HepG2 (cell line): Measurements from ENCODE around the gene C1orf50. TPM values are rescaled to one million over a fixed set of nuclear protein-coding genes. Genes with fewer than 3 reads are reported as not detected.

Experiments used
- AGO2 ChIP-seq: fragments of 200-400 bp; formaldehyde crosslinking; optimal IDR thresholded peaks from 2 replicates; pipeline ENCODE3; 2017; ENCODE audit warnings: mild to moderate bottlenecking, low read depth, low read length, moderate library complexity
- HDAC2 ChIP-seq: sonication (generic); formaldehyde crosslinking; IDR thresholded peaks from 2 replicates; pipeline ENCODE4 v1.4.0; 2020; ENCODE audit warnings: missing genetic modification reagents
- MAZ ChIP-seq, 2 experiments: sonication (generic) in 1 of 2; formaldehyde crosslinking in 1 of 2; IDR thresholded peaks; 2 replicates each; pipeline versions ENCODE4 v1.5.0 to v1.6.1; 2012 to 2020; ENCODE audit warnings: low read depth in 2 of 2, mild to moderate bottlenecking in 2 of 2, borderline replicate concordance in 1 of 2, improper control_type of control experiment in 1 of 2, low read length in 1 of 2, missing genetic modification reagents in 1 of 2, moderate library complexity in 1 of 2
- NONO ChIP-seq, 2 experiments: fragments of 450-650 bp in 1 of 2; sonication (generic) in 1 of 2; formaldehyde crosslinking in 1 of 2; IDR thresholded peaks in 1 of 2; conservative IDR thresholded peaks in 1 of 2; 2 replicates each; pipeline versions ENCODE4 v1.6.1 to v1.8.0; 2017 to 2022; ENCODE audit warnings: mild to moderate bottlenecking in 1 of 2, missing genetic modification reagents in 1 of 2, moderate library complexity in 1 of 2
- SP5 ChIP-seq: IDR thresholded peaks from 2 replicates; pipeline ENCODE4 v1.6.1; 2016; ENCODE audit warnings: low read depth, borderline replicate concordance
- TSC22D2 ChIP-seq: sonication (generic); formaldehyde crosslinking; IDR thresholded peaks from 2 replicates; pipeline ENCODE4 v1.5.1; 2020; ENCODE audit warnings: missing genetic modification reagents, mild to moderate bottlenecking, borderline replicate concordance
- ZNF235 ChIP-seq: sonication (generic); formaldehyde crosslinking; IDR thresholded peaks from 2 replicates; pipeline ENCODE4 v1.8.1; 2023; ENCODE audit warnings: mild to moderate bottlenecking, missing genetic modification reagents, borderline replicate concordance
- ZNF280D ChIP-seq: sonication (generic); formaldehyde crosslinking; IDR thresholded peaks from 2 replicates; pipeline ENCODE4 v1.5.1; 2020; ENCODE audit warnings: mild to moderate bottlenecking, missing genetic modification reagents
- ZNF333 ChIP-seq: sonication (generic); formaldehyde crosslinking; IDR thresholded peaks from 2 replicates; pipeline ENCODE4 v1.4.0; 2020; ENCODE audit warnings: mild to moderate bottlenecking, missing genetic modification reagents, borderline replicate concordance
- ZNF687 ChIP-seq: sonication (generic); formaldehyde crosslinking; IDR thresholded peaks from 2 replicates; pipeline ENCODE4 v1.5.1; 2020; ENCODE audit warnings: mild to moderate bottlenecking, missing genetic modification reagents, moderate library complexity
- polyA plus RNA-seq, 8 experiments: library from polyadenylated mRNA; depleted of rRNA in 3 of 8; stranded (reverse) in 7 of 8; unstranded in 1 of 8; fragments of >200 nt; fragmentation: Illumina TruSeq in 4 of 8; extraction: Trizol in 4 of 8; gene quantifications; 2 replicates each; pipeline versions ENCODE4 v1.2.1 to v1.2.3, GENCODE V29; 2011 to 2016; ENCODE audit warnings: low read depth in 4 of 8, missing spikeins in 1 of 8, mixed read lengths in 1 of 8; ENCODE audit not compliant: insufficient read depth in 1 of 8
- total RNA-seq, 5 experiments: library from RNA; depleted of rRNA; stranded (reverse); fragments of >200 nt; fragmentation: Illumina TruSeq; extraction: Trizol; gene quantifications; 2 replicates each; pipeline ENCODE4 v1.2.3, GENCODE V29; 2016; ENCODE audit warnings: low read depth in 1 of 5
- TF ChIP-seq, protein P1 (sequence below): sonication (generic); formaldehyde crosslinking; IDR thresholded peaks from 2 replicates; pipeline ENCODE4 v1.4.0; 2020; ENCODE audit warnings: missing genetic modification reagents
- TF ChIP-seq, protein P2 (sequence below): sonication (generic); formaldehyde crosslinking; IDR thresholded peaks from 2 replicates; pipeline ENCODE4 v1.8.0; 2022; ENCODE audit warnings: low read depth, missing genetic modification reagents

Gene C1orf50
- total and polyA plus RNA-seq, 2 of the 13 experiments (the other 11 are each of a cell fraction or from before 2014, with no cell fraction given) = 4.3 to 4.8 TPM

DNA sequence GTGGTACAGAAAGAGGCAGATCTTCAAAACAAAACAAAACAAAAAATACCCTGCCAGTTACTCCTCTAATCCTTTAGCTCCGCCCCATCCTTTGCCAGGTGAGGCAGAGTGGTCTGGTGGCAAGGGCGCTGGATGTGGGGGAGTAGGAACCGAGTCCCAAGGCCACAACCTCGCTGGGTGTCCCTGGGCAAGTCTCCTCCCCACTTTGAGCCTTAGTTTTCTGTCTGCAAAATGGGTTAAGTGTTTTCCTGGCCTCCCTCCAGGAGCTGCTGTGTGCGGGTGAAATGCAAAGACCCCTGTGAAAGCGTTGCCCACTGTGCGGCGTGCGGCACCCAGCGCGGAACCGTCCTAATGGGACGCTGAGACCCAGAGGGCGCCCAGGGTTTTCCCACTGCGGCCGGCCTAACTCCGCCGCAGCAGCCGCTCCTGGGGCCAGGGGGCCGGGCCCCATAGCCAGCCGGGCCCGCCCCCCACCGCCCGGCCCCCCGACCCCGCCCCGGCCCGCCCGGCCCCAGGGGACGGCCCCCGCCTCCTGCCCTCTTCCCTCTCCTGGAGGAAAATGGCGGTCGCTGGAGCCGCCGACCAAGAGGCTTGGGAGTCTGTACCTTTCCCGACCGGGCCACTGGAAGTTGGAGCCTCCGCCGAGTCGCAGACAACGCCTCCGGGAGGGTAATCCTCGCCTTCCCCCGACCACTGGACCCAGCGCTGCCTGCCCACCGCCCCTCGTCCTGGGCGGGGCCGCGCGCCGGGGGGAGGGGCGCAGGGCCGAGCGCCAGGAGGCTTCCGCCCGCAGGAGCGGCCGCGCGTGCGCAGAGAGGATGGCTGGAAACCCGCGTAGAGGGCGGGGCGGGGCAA, 49.8 kb downstream of the C1orf50 start, which contains the start of the genes ERMAP and SVBP (continued):
- TF ChIP-seq, protein P1, sequence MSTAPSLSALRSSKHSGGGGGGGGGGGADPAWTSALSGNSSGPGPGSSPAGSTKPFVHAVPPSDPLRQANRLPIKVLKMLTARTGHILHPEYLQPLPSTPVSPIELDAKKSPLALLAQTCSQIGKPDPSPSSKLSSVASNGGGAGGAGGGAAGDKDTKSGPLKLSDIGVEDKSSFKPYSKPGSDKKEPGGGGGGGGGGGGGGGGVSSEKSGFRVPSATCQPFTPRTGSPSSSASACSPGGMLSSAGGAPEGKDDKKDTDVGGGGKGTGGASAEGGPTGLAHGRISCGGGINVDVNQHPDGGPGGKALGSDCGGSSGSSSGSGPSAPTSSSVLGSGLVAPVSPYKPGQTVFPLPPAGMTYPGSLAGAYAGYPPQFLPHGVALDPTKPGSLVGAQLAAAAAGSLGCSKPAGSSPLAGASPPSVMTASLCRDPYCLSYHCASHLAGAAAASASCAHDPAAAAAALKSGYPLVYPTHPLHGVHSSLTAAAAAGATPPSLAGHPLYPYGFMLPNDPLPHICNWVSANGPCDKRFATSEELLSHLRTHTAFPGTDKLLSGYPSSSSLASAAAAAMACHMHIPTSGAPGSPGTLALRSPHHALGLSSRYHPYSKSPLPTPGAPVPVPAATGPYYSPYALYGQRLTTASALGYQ = peak; percentile 37; the same call in 1 of the 2 replicates
- peak; percentile 76; the same call in 1 of the 2 replicates for TF ChIP-seq MAZ (IDR thresholded peaks at IDR 0.05; ENCODE audit: borderline replicate concordance, low read depth, low read length)
- TF ChIP-seq MAZ (CRISPR knock-in tag; IDR thresholded peaks at IDR 0.05; ENCODE audit: low read depth) = peak; percentile 92
- 0 out of 2 replicates have a peak, but pooled peaks have one; percentile 21 for TF ChIP-seq ZNF235 (CRISPR knock-in tag)
- no peak for TF ChIP-seq ZNF280D (CRISPR knock-in tag)
- TF ChIP-seq ZNF687 (CRISPR knock-in tag) = peak; percentile 70
- peak; percentile 38 for TF ChIP-seq AGO2
- TF ChIP-seq TSC22D2 (CRISPR knock-in tag) = peak; percentile 21; the same call in 1 of the 2 replicates
- no peak for TF ChIP-seq HDAC2 (CRISPR knock-in tag)
- TF ChIP-seq SP5 (CRISPR knock-in tag) = peak; percentile 51; the same call in 1 of the 2 replicates
- TF ChIP-seq, protein P2, sequence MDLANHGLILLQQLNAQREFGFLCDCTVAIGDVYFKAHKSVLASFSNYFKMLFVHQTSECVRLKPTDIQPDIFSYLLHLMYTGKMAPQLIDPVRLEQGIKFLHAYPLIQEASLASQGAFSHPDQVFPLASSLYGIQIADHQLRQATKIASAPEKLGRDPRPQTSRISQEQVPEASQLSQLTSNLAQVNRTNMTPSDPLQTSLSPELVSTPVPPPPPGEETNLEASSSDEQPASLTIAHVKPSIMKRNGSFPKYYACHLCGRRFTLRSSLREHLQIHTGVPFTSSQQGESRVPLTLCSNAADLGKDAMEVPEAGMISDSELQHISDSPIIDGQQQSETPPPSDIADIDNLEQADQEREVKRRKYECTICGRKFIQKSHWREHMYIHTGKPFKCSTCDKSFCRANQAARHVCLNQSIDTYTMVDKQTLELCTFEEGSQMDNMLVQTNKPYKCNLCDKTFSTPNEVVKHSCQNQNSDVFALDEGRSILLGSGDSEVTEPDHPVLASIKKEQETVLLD (CRISPR knock-in tag) = peak; percentile 58; the same call in 1 of the 2 replicates
- no peak for TF ChIP-seq NONO (IDR thresholded peaks at IDR 0.05)
- peak; percentile 69 for TF ChIP-seq NONO (CRISPR knock-in tag; conservative IDR thresholded peaks at IDR 0.05)
- no peak for TF ChIP-seq ZNF333 (CRISPR knock-in tag)
